Cardiac septum (tissue), 1 donor: ENCODE measurements around the gene PAK1IP1. TPM values are rescaled to one million over a fixed set of nuclear protein-coding genes. Genes with fewer than 3 reads are reported as not detected.
A peak's percentile ranks its signal among the peaks of the same experiment; 100 is the strongest.
"Not testable (repeated sequence)": the region's sequence is repeated elsewhere in the genome, so short reads cannot be mapped to it uniquely, and the experiment has no call there.

Source experiments
- DNase-seq: peaks from one replicate; pipeline ENCODE4 v3.0.0-alpha.2; 2020; ENCODE audit warnings: low spot score
- intact Hi-C: fragments of 100-400 bp; cut with DNase I; formaldehyde crosslinking; loops from one replicate; pipeline ENCODE4 v1.14.0; 2022
- total RNA-seq: library from RNA; stranded (reverse); fragmentation: NEBNext Ultra II Directional; extraction: Animal tissue kit (Norgen Biotek cat#: 25700); gene quantifications from one replicate; pipeline ENCODE4 v1.2.1, GENCODE V29; 2021
- donor health status: DM: no; HTN: no; CAD: no.

Gene PAK1IP1
- total RNA-seq, 1 donor from 2014 or later: 9.3 TPM

- DNase-seq: no peak
- intact Hi-C loops: loop anchor here (10.0 kb wide), 1 partner anchor 106 kb away; no protein-coding TSS in a partner anchor
Observed at GRCh38 chr6:10690651-10691445, 3.9 kb upstream of the PAK1IP1 start.

- no peak for DNase-seq
- intact Hi-C loops: loop anchor here (10.0 kb wide), 1 partner anchor 108 kb away; no protein-coding TSS in a partner anchor
Observed at GRCh38 chr6:10692965-10693538, 1.7 kb upstream of the PAK1IP1 start.

GRCh38 chr6:10695086-10695657 lies 400 bp downstream of the PAK1IP1 start:
- intact Hi-C loops: loop anchor here (2.0 to 10.0 kb wide), 2 partner anchors 52 to 110 kb away; partner anchors contain the start of gene TMEM14B
- DNase-seq: no peak

DNA sequence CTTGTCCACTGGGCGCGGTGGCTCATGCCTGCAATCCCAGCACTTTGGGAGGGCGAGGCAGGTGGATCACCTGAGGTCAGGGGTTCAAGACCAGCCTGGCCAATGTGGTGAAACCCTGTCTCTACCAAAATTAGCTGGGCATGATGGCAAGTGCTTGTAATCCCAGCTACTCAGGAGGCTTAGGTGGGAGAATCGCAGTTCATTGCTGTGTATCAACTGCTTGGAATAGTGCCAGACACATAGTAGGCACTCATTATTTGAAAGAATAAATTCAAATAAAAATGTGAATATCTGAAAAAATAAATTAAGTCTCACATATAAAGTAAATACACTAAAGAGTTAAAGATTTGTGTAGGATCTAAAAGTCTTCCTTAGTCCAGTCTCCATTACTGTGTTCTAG lies 1.9 kb downstream of the PAK1IP1 start:
- intact Hi-C loops: loop anchor here (10.0 kb wide), 1 partner anchor 112 kb away; no protein-coding TSS in a partner anchor
- DNase-seq: no peak

DNA sequence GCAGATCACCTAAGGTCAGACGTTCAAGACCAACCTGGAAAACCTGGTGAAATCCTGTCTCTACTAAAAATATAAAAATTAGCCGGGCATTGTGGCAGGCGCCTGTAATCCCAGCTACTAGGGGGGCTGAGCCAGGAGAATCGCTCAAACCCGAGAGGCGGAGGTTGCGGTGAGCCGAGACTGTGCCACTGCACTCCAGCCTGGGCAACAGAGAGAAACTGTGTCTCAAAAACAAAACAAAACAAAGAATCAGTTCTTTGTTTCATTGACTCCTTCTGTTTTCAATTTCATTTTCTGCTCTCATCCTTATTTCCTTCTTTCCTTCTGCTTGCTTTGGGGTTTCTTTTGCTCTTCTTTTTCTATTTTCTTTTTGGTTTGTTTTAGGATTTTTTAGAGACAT lies 19.2 kb downstream of the PAK1IP1 start:
- intact Hi-C loops: no loop called here

DNA sequence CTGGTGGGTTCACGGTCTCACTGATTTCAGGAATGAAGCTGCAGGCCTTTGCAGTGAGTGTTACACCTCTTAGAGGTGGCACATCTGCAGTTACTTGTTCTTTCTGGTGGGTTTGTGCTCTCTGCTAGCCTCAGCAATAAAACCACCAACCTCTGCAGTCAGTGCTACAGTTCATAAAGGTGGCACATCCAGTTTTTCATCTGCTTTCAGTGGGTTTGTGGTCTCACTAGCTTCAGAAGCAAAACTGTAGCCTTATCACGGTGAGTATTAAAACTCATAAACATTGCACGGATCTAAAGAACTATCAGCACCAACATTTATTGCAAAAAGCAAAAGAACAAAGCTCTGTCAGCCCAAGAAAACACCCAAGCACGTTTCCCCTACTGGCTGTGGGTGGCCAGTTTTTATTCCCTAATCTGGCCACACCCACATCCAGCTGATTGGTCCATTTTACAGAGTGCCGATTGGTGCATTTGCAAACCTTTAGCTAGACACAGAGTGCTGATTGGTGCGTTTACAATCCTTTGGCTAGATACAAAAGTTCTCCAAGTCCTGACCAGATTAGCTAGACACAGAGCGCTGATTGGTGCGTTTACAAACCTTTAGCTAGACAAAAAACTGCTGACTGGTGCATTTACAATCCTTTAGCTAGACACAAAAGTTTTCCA lies 24.7 kb downstream of the PAK1IP1 start:
- intact Hi-C loops: no loop called here
- no peak for DNase-seq

More for the DNA sequence above, 19.2 kb downstream of the PAK1IP1 start:
- DNase-seq: no peak

DNA sequence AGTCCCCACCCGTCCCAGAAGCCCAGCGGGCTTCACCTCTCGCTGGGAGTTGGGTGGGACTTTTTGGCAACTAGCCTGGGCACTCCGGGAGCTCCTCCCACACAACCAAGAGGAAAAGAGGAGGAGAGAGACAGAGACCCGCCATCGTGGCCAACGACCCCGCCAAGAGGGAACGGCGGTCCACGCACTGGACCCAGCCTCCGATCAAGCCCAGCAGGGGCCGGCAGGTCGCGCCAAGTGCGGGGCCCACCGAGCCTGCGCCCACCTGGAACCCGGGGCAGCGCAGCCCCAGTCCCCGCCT lies 25.1 kb downstream of the PAK1IP1 start:
- no peak for DNase-seq
- intact Hi-C loops: no loop called here

DNA sequence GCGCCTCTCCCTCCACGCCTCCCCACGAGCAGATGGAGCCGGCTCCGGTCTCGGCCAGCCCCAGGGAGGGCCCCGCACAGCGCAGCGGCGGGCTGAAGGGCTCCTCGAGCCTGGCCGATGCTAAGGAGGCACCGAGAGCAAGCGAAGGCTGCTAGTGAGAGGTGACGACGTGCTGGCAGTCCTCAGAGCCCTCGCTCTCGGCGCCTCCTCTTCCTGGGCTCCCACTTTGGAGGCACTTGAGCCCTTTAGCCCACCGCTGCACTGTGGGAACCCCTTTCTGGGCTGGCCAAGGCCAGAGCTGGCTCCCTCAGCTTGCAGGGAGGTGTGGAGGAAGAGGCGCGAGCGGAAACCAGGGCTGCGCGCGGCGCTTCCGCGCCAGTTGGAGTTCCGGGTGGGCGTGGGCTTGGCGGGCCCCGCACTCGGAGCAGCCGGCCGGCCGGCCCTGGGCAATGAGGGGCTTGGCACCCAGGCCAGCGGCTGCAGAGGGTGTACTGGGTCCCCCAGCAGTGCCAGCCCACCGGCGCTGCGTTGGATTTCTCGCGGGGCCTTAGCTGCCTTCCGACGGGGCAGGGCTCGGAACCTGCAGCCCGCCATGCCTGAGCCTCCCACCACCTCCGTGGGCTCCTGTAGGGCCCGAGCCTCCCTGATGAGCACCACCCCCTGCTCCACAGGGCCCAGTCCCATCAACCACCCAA lies 25.6 kb downstream of the PAK1IP1 start:
- peak; percentile 81 for DNase-seq
- intact Hi-C loops: no loop called here

DNA sequence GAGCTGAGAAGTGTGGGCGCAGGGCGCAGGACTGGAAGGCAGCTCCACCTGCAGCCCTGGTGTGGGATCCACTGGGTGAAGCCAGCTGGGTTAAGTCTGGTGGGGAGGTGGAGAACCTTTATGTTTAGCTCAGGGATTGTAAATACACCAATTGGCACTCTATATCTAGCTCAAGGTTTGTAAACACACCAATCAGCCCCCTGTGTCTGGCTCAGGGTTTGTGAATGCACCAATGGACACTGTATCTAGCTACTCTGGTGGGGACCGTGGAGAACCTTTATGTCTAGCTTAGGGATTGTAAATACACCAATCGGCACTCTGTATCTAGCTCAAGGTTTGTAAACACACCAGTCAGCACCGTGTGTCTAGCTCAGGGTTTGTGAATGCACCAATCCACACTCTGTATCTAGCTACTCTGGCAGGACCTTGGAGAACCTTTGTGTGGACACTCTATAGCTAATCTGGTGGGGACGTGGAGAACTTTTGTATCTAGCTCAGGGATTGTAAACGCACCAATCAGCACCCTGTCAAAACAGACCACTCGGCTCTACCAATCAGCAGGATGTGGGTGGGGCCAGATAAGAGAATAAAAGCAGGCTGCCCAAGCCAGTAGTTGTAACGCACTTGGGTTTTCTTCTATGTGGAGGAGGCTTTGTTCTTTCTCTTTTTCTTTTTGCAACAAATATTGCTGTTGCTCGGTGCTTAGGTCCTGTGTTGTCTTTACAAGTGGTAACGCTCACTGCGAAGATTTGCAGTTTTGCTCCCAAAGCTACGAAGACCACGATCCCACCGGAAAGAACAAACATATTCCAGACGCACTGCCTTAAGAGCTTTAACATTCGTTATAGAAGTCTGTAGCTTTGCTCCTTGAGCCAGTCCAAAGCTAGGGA lies 26.4 kb downstream of the PAK1IP1 start:
- intact Hi-C loops, DNase-seq: not testable (repeated sequence)

- intact Hi-C loops: loop anchor here (1.0 kb wide), 1 partner anchor 28 kb away; the partner anchor contains the start of genes C6orf52 and PAK1IP1
- no peak for DNase-seq
Observed at GRCh38 chr6:10721850-10722569, 27.2 kb downstream of the PAK1IP1 start.

DNA sequence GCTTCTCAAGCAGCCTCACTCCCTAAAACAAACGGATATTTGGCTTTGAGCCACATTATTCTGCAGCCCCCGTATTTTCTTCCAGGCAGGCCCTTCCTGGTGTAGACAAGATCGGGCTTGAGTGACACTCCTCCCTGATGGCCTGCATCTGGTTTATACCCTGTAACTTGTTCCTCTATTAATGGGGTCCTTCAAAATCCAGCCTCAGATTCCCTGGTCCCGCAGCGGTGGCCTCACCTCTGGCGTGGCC lies 27.7 kb downstream of the PAK1IP1 start:
- intact Hi-C loops: loop anchor here (1.0 kb wide), 1 partner anchor 28 kb away; the partner anchor contains the start of genes C6orf52 and PAK1IP1
- no peak for DNase-seq

DNA sequence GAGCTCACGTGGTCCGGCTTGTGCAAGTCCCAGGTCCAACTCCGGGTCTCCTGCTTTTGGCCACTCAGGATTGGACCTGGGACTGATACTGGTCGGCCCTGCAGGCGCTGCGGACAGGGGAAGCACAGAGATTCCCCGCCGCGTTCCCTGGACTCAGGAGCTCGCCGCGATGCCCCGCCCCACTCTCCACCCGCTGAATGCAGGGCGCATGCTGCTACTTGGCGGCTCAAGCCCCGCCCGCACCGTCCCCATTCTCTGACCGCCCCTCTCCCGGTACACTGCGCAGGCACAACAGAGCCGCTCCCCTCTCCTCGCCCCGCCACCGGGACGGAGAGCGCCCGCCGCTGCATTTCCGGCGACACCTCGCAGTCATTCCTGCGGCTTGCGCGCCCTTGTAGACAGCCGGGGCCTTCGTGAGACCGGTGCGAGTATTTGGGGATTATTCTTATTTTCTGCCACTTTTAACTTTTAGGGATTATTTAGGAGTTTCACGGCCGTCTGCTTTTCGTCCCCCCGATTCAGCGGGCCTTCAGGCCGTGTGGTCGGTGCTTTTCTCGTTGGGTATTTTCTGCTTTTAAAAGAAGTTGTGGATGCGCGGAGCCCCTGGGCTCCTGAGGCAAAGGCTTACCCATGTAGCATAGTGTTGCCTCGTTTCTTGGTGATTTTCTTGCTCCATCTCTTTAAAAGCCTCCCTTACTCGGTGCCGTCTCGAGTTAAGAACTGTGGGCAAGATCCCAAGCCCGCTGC lies 28.2 kb downstream of the PAK1IP1 start, which contains the start of gene TMEM14C:
Gene TMEM14C (plus strand): TSS at position 251 of the 747 bp plus-strand sequence. CDS start 1,544 bp downstream, outside the sequence.
- DNase-seq: peak; percentile 99
- intact Hi-C loops: loop anchor here (1.0 kb wide), 2 partner anchors 24 to 29 kb away; partner anchors contain the start of genes C6orf52, PAK1IP1 and TMEM14B

DNA sequence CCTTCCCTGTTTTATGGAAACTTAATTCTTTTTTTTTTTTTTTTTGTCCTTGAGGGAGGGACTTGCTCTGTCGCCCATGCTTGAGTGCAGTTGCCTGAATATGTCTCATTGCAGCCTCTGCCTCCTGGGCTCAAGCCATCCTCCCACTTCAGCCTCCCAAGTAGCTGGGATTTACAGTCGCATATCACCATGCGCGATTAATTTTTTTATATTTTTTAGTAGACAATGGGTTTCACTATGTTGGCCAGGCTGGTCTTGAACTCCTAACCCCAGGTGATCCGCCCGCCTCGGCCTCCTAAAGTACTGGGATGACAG lies 28.8 kb downstream of the PAK1IP1 start:
- DNase-seq: no peak
- intact Hi-C loops: loop anchor here (1.0 kb wide), 1 partner anchor 24 kb away; the partner anchor contains the start of gene TMEM14B

GRCh38 chr6:10725044-10725443 lies 30.3 kb downstream of the PAK1IP1 start:
- intact Hi-C loops: no loop called here

DNA sequence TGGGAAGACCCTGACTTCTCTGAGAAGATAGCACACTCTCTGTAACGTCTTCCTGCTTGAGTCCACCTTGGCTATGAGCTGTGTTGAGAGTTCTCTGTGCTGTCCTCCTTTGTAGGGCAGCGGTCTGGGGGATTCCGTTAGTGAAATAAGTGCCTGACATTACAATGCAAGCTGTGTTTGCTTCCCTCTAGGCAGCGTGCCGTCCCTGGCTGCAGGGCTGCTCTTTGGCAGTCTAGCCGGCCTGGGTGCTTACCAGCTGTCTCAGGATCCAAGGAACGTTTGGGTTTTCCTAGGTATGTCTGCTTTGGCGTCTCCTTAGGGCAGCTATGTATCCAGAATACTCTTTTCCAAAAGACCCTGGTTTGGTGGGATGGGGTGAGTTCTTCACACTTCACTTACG lies 30.9 kb downstream of the PAK1IP1 start:
- intact Hi-C loops: no loop called here
- no peak for DNase-seq

More at GRCh38 chr6:10725044-10725443, 30.3 kb downstream of the PAK1IP1 start:
- no peak for DNase-seq

DNA sequence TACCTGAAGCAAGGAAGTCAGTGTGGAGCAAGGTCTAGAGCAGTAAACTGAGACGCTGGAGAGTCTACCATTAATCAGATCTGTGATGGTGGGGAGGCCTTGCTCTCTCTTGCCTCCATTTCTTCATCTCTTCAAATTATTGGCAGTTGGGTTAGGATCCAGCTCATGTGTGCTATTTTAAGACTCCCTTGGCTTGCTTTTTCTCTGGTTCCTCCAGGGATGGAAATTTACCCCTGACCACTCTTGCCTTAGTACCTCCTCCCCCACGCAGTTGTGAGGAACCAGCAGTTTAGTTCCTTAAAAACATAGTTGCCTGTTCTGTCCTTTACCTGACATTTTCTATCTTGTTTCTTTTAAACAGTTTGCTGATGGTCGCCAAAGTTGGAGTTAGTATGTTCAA lies 35.5 kb downstream of the PAK1IP1 start:
- no peak for DNase-seq

GRCh38 chr6:10733151-10733715 lies 38.5 kb downstream of the PAK1IP1 start:
- DNase-seq: peak; percentile 24
- intact Hi-C loops: no loop called here

More for the DNA sequence above, 35.5 kb downstream of the PAK1IP1 start:
- intact Hi-C loops: no loop called here
